Ishikawa (cell line): ENCODE measurements around the gene METTL17.

Source experiments
- CEBPB ChIP-seq: IDR thresholded peaks from 2 replicates; pipeline ENCODE4 v1.6.1; 2012
- CREB1 ChIP-seq: IDR thresholded peaks from 2 replicates; pipeline ENCODE4 v1.6.1; 2012; ENCODE audit warnings: low read depth
- EGR1 ChIP-seq: IDR thresholded peaks from 2 replicates; pipeline ENCODE4 v1.6.1; 2012
- EP300 ChIP-seq: IDR thresholded peaks from 2 replicates; pipeline ENCODE4 v1.6.1; 2012; ENCODE audit warnings: borderline replicate concordance
- FOXM1 ChIP-seq: IDR thresholded peaks from 2 replicates; pipeline ENCODE4 v1.6.1; 2012; ENCODE audit warnings: low read depth, borderline replicate concordance
- NFIC ChIP-seq: IDR thresholded peaks from 2 replicates; pipeline ENCODE4 v1.6.1; 2012
- RAD21 ChIP-seq: IDR thresholded peaks from 2 replicates; pipeline ENCODE4 v1.6.1; 2012; ENCODE audit warnings: low read depth
- TAF1 ChIP-seq: IDR thresholded peaks from 2 replicates; pipeline ENCODE4 v1.6.1; 2012; ENCODE audit warnings: low read depth, mild to moderate bottlenecking
- TCF12 ChIP-seq: IDR thresholded peaks from 2 replicates; pipeline ENCODE4 v1.6.1; 2012; ENCODE audit warnings: low read depth
- TEAD4 ChIP-seq: IDR thresholded peaks from 2 replicates; pipeline ENCODE4 v1.6.1; 2012
- YY1 ChIP-seq: IDR thresholded peaks from 2 replicates; pipeline ENCODE4 v1.6.1; 2012; ENCODE audit warnings: low read depth
- ZBTB7A ChIP-seq: IDR thresholded peaks from 2 replicates; pipeline ENCODE4 v1.6.1; 2012; ENCODE audit warnings: low read depth
- TF ChIP-seq, protein P1 (sequence below): IDR thresholded peaks from 2 replicates; pipeline ENCODE4 v1.6.1; 2012
- TF ChIP-seq, protein P2 (sequence below): IDR thresholded peaks from 2 replicates; pipeline ENCODE4 v1.6.1; 2012; ENCODE audit warnings: low read depth, mild to moderate bottlenecking
- TF ChIP-seq, protein P3 (sequence below): IDR thresholded peaks from 2 replicates; pipeline ENCODE4 v1.6.1; 2012

The METTL17 gene

DNA sequence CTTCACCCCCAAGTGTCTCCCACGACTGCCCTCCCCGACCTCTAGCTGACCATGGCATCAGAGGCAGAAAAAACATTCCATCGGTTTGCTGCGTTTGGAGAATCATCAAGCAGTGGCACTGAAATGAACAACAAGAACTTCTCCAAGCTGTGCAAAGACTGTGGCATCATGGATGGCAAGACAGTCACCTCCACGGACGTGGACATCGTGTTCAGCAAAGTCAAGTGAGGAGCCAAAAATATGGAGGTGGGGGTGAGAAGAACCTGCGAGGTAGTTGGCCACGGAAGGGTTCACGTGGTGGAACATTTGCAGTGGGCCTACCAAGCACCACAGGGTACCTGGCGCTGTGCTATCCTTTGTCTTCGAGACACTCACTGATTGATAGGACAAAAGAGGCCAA lies 40.8 kb downstream of the METTL17 start:
- TF ChIP-seq NFIC = no peak
- TF ChIP-seq RAD21 = no peak
- no peak for TF ChIP-seq TAF1
- no peak for TF ChIP-seq TCF12

DNA sequence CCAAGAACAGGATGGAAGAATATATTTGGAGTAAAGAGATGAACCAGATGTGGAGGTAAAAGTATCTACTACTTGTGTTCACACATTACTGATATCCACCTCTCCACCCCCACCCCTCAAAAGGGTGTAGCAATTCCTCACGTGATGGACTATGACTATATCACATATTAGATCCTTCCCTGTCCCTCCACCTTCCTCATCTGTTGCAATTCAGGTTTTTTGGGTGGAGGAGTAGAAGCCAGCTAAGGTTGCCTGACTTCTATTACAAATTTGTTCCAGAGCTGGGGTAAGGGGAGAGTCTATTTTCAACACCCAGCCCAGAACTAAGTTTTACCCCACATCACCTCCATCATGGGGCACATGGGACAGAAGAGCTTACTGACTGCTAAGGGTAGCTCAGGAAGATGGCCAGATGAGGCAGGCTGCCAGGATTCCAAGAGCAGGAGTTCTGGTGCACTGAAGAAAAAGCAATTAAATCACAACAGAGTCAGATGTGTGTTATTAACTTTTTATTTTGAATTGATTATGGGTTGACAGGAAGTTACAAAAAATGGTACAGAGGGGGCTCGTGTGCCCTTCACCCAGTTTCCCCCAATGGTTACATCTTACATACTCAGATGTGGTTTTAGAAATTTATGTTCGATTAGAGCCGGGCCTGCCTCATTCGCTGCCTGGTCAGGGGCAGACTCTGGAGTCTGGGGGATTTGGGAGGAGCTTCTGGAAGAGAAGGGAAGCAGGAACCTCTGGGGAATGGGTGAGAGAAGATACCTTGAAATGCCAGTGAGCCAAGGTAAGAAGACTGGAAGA lies 42.7 kb downstream of the METTL17 start:
- TF ChIP-seq, protein P1, sequence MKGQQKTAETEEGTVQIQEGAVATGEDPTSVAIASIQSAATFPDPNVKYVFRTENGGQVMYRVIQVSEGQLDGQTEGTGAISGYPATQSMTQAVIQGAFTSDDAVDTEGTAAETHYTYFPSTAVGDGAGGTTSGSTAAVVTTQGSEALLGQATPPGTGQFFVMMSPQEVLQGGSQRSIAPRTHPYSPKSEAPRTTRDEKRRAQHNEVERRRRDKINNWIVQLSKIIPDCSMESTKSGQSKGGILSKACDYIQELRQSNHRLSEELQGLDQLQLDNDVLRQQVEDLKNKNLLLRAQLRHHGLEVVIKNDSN = no peak
- TF ChIP-seq YY1 = no peak
- TF ChIP-seq CEBPB = no peak
- no peak for TF ChIP-seq FOXM1
- no peak for TF ChIP-seq RAD21
- TF ChIP-seq EP300 = no peak
- TF ChIP-seq, protein P2, sequence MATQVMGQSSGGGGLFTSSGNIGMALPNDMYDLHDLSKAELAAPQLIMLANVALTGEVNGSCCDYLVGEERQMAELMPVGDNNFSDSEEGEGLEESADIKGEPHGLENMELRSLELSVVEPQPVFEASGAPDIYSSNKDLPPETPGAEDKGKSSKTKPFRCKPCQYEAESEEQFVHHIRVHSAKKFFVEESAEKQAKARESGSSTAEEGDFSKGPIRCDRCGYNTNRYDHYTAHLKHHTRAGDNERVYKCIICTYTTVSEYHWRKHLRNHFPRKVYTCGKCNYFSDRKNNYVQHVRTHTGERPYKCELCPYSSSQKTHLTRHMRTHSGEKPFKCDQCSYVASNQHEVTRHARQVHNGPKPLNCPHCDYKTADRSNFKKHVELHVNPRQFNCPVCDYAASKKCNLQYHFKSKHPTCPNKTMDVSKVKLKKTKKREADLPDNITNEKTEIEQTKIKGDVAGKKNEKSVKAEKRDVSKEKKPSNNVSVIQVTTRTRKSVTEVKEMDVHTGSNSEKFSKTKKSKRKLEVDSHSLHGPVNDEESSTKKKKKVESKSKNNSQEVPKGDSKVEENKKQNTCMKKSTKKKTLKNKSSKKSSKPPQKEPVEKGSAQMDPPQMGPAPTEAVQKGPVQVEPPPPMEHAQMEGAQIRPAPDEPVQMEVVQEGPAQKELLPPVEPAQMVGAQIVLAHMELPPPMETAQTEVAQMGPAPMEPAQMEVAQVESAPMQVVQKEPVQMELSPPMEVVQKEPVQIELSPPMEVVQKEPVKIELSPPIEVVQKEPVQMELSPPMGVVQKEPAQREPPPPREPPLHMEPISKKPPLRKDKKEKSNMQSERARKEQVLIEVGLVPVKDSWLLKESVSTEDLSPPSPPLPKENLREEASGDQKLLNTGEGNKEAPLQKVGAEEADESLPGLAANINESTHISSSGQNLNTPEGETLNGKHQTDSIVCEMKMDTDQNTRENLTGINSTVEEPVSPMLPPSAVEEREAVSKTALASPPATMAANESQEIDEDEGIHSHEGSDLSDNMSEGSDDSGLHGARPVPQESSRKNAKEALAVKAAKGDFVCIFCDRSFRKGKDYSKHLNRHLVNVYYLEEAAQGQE = no peak
- TF ChIP-seq ZBTB7A = no peak
- no peak for TF ChIP-seq TCF12

DNA sequence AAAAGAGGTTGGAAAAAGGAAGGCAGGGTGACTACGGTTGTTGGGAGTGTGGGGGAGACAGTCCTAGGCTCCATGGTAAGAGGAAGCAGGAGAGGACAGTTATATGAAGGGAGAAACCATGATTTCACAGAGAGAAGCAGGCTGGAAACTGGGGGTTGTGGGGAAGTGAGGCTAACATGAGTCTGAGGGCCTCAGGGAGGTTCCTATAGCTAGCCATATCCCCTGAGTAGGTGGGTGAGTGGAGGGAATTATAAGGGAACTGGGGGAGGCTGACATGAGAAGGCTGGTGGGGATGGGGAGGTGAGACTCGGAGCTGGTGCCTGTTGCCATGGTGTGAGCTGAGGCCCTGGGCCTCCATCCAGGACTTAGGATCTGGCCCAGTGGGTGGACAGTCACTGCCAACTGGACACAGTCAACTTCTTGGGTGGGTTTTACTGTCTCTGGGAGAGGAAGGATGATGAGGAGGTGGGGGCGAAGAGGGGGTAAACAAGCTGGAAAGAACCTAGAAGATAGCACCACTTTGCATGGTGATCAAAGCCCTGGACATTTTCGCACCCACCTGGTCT lies 43.4 kb downstream of the METTL17 start:
- no peak for TF ChIP-seq TAF1
- TF ChIP-seq YY1 = no peak
- TF ChIP-seq, protein P1 = no peak
- TF ChIP-seq, protein P2 = no peak
- TF ChIP-seq FOXM1 = no peak
- TF ChIP-seq TCF12 = no peak
- TF ChIP-seq NFIC = no peak
- no peak for TF ChIP-seq RAD21
- no peak for TF ChIP-seq TEAD4
- TF ChIP-seq EGR1 = no peak
- no peak for TF ChIP-seq ZBTB7A
- TF ChIP-seq, protein P3, sequence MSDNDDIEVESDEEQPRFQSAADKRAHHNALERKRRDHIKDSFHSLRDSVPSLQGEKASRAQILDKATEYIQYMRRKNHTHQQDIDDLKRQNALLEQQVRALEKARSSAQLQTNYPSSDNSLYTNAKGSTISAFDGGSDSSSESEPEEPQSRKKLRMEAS = no peak
- TF ChIP-seq CREB1 = no peak
- TF ChIP-seq EP300 = no peak
- TF ChIP-seq CEBPB = no peak

DNA sequence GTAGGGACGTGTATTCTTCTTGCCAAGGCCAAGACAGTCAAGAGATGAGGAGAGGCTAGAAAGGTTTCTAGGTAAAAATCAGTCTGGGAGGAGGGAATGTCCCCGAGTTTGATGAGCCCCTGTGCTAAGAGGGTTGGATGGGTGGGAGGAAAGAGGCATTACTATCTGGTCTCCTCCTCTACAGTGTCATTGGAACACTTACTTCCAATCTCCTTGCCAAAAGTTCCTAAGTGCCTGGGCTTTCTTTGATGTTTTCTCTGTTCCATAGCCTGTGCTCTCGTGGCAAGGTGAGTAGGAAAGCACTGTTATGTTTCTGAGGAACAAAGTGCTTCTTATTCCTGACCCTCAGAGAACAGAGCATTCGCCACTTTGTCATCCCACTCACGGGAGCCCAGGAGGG lies 44.9 kb downstream of the METTL17 start, which contains the start of gene RNASE13:
RNASE13 (minus strand) TSS at position 101 of the 400 bp plus-strand sequence. CDS start 519 bp downstream, outside the sequence.
- TF ChIP-seq, protein P3 = no peak

DNA sequence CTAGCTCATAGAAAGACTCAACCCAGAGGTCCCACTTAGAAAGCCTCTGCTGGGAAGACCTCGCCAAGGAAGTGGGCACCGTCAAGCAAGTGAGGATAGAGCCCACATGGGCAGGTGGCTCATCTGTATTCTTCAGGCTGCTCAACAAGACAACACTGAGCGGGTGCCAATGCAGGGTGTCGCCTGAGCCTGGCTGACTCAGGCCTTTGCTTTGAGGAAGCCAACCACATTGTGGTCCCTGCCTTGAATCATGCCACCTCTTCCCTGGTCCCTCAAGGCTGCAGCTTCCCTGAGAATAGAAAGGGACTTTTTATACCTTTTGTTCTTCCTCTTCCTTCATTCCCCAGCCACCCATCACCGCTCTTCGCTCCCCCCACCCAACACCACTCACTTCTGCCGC lies 47.0 kb downstream of the METTL17 start:
- TF ChIP-seq, protein P2 = no peak
- no peak for TF ChIP-seq RAD21
- TF ChIP-seq NFIC = no peak
- no peak for TF ChIP-seq FOXM1
- TF ChIP-seq CREB1 = no peak
- TF ChIP-seq YY1 = no peak
- no peak for TF ChIP-seq TEAD4
- TF ChIP-seq CEBPB = no peak
- TF ChIP-seq, protein P3 = no peak
- no peak for TF ChIP-seq TCF12
- TF ChIP-seq EP300 = no peak
